GM19372 (cell line): ENCODE results near the gene CUTA.
"Not testable (repeated sequence)": the region's sequence is repeated elsewhere in the genome, so short reads cannot be mapped to it uniquely, and the experiment has no call there.

Experiments used
- ATAC-seq: cut with Tn5 transposase; IDR thresholded peaks from one replicate; pipeline ENCODE4 v1.9.1; 2021; ENCODE audit warnings: mild to moderate bottlenecking, low read depth, moderate library complexity; ENCODE audit not compliant: unreplicated experiment

Gene CUTA

GRCh38 chr6:33407132-33407718, 10.7 kb downstream of the CUTA start:
- no peak for ATAC-seq

GRCh38 chr6:33406126-33406525, 11.8 kb downstream of the CUTA start:
- ATAC-seq: no peak

GRCh38 chr6:33405386-33405940, 12.4 kb downstream of the CUTA start:
- no peak for ATAC-seq

- ATAC-seq: no peak
Measured at GRCh38 chr6:33404884-33405283, 13.0 kb downstream of the CUTA start.

GRCh38 chr6:33399881-33400280, 18.0 kb downstream of the CUTA start:
- not testable (repeated sequence) for ATAC-seq

- not testable (repeated sequence) for ATAC-seq
Measured at GRCh38 chr6:33398601-33399000, 19.3 kb downstream of the CUTA start.

- ATAC-seq: no peak
Measured at GRCh38 chr6:33397541-33397940, 20.4 kb downstream of the CUTA start.

GRCh38 chr6:33392979-33393378, 24.9 kb downstream of the CUTA start:
- no peak for ATAC-seq

GRCh38 chr6:33392595-33392948, 25.3 kb downstream of the CUTA start:
- ATAC-seq: no peak

- ATAC-seq: peak; percentile 12
Measured at GRCh38 chr6:33391922-33392594, 25.8 kb downstream of the CUTA start.

GRCh38 chr6:33391278-33391921, 26.5 kb downstream of the CUTA start, which contains the start of gene KIFC1:
TSS of gene KIFC1 (plus strand) at chr6:33391823. CDS start at chr6:33391986, 163 bp downstream.
- peak; percentile 83 for ATAC-seq

- ATAC-seq: no peak
Measured at GRCh38 chr6:33390767-33391277, 27.1 kb downstream of the CUTA start.

GRCh38 chr6:33390173-33390572, 27.7 kb downstream of the CUTA start:
- ATAC-seq: no peak

GRCh38 chr6:33384581-33385020, 33.3 kb downstream of the CUTA start:
- ATAC-seq: no peak

- ATAC-seq: no peak
Measured at GRCh38 chr6:33383427-33384185, 34.3 kb downstream of the CUTA start.

GRCh38 chr6:33380272-33380981, 37.5 kb downstream of the CUTA start:
- ATAC-seq: no peak

- not testable (repeated sequence) for ATAC-seq
Measured at GRCh38 chr6:33379184-33379583, 38.7 kb downstream of the CUTA start.

- no peak for ATAC-seq
Measured at GRCh38 chr6:33377171-33377570, 40.7 kb downstream of the CUTA start.

- ATAC-seq: no peak
Measured at GRCh38 chr6:33375143-33375671, 42.7 kb downstream of the CUTA start.
